Right lobe of liver (tissue), 4 donors: Measurements from ENCODE around the gene CFAP210.

ENCODE experiments used
- CTCF ChIP-seq, 4 donors: fragments of 200-600 bp in 3 of 4; fragments of 450-650 bp in 1 of 4; IDR thresholded peaks; one replicate each; pipeline versions ENCODE4 v1.5.1 to v1.8.0; 2016 to 2022; ENCODE audit warnings: antibody characterized with exemption in 4 of 4, mild to moderate bottlenecking in 2 of 4
- POLR2A ChIP-seq: fragments of 450-650 bp; IDR thresholded peaks from one replicate; pipeline ENCODE4 v1.6.1; 2017; ENCODE audit warnings: antibody characterized with exemption, mild to moderate bottlenecking
- donor health status: DM: no; HTN: no; CAD: no.
- donor health status: DM: no; HTN: no; CAD: no.
- donor health status: DM: no; HTN: yes; CAD: no.

- no peak for TF ChIP-seq CTCF (IDR thresholded peaks at IDR 0.05)
- no peak for TF ChIP-seq POLR2A
Measured at GRCh38 chr2:169717691-169718063, 23.5 kb upstream of the CFAP210 start.
